ENCODE measurements around the gene TF.

DNA sequence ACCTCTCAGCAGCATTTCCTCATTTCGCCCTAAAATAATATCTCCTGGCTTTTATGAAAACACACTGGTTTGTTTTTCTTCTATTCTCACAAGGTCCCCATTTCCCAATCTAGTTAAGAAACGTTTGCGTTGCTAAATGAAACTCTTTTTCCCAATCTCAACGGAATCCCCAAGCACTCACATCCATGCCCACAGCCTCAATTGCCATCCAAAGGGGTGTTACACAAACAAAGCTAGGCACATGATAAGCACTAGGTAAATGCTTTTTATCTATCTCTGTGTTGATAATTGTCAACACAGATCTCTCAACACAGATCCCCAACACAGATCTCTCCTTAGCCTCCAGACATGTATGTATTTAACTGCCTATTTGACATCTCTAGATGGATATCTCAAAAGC is 35.2 kb upstream of the TF start:
- TF ChIP-seq, protein P1, sequence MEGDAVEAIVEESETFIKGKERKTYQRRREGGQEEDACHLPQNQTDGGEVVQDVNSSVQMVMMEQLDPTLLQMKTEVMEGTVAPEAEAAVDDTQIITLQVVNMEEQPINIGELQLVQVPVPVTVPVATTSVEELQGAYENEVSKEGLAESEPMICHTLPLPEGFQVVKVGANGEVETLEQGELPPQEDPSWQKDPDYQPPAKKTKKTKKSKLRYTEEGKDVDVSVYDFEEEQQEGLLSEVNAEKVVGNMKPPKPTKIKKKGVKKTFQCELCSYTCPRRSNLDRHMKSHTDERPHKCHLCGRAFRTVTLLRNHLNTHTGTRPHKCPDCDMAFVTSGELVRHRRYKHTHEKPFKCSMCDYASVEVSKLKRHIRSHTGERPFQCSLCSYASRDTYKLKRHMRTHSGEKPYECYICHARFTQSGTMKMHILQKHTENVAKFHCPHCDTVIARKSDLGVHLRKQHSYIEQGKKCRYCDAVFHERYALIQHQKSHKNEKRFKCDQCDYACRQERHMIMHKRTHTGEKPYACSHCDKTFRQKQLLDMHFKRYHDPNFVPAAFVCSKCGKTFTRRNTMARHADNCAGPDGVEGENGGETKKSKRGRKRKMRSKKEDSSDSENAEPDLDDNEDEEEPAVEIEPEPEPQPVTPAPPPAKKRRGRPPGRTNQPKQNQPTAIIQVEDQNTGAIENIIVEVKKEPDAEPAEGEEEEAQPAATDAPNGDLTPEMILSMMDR (optimal IDR thresholded peaks at IDR 0.05 in 1 of 3, IDR thresholded peaks at IDR 0.05 in 1 of 3, conservative IDR thresholded peaks at IDR 0.05 in 1 of 3; ENCODE audit: extremely low read depth in 1 of 3, insufficient read depth in 2 of 3, low read length in 3 of 3): no peak
- TF ChIP-seq EZH2 (IDR thresholded peaks at IDR 0.05; ENCODE audit: low read length): no peak
